ENCODE results near the gene SLC1A2.

- no peak for TF ChIP-seq CTCF (IDR thresholded peaks at IDR 0.05)
- no peak for TF ChIP-seq ZNF263 (CRISPR knock-in tag; IDR thresholded peaks at IDR 0.05; ENCODE audit: low read depth)
- no peak for TF ChIP-seq NR2C2 (CRISPR knock-in tag; IDR thresholded peaks at IDR 0.05)
- no peak for TF ChIP-seq TCF7 (CRISPR knock-in tag; IDR thresholded peaks at IDR 0.05; ENCODE audit: low read depth)
Observed at GRCh38 chr11:35235157-35235468, 184.2 kb downstream of the SLC1A2 start.
